ENCODE data around the gene PAPOLG. TPM values are rescaled to one million over a fixed set of nuclear protein-coding genes. Genes with fewer than 3 reads are reported as not detected.

Gene PAPOLG
- total RNA-seq, result 10 to 100 TPM in 3 of 4 donors, 1 to 10 TPM in 1; 7.7 to 32.1 (median 15.0) TPM

GRCh38 chr2:60756097-60757087, at the start of gene PAPOLG:
PAPOLG (plus strand) TSS chr2:60756268; CDS start chr2:60756479, 211 bp downstream.
- H3K36me3 ChIP-seq, result no peaks in the 10 kb centered on the region
- H3K4me3 ChIP-seq, result peak within 1 kb of the TSS; percentile 85 to 99
- TF ChIP-seq, protein P1, sequence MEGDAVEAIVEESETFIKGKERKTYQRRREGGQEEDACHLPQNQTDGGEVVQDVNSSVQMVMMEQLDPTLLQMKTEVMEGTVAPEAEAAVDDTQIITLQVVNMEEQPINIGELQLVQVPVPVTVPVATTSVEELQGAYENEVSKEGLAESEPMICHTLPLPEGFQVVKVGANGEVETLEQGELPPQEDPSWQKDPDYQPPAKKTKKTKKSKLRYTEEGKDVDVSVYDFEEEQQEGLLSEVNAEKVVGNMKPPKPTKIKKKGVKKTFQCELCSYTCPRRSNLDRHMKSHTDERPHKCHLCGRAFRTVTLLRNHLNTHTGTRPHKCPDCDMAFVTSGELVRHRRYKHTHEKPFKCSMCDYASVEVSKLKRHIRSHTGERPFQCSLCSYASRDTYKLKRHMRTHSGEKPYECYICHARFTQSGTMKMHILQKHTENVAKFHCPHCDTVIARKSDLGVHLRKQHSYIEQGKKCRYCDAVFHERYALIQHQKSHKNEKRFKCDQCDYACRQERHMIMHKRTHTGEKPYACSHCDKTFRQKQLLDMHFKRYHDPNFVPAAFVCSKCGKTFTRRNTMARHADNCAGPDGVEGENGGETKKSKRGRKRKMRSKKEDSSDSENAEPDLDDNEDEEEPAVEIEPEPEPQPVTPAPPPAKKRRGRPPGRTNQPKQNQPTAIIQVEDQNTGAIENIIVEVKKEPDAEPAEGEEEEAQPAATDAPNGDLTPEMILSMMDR (IDR thresholded peaks at IDR 0.05), result no peak
- peak; percentile 65 to 83 for TF ChIP-seq POLR2A (IDR thresholded peaks at IDR 0.05)
- H3K27ac ChIP-seq, result peak within 1 kb of the TSS; percentile 93 to 96
- peak; percentile 95 to 96 for DNase-seq
- no peaks in the 10 kb centered on the region for H3K4me1 ChIP-seq
- no peaks in the 10 kb centered on the region for H3K27me3 ChIP-seq
- no peaks in the 10 kb centered on the region for H3K9me3 ChIP-seq
- intact Hi-C loops (cut with DNase I; ENCODE audit: low total_unique reads), result no loop called here

DNA sequence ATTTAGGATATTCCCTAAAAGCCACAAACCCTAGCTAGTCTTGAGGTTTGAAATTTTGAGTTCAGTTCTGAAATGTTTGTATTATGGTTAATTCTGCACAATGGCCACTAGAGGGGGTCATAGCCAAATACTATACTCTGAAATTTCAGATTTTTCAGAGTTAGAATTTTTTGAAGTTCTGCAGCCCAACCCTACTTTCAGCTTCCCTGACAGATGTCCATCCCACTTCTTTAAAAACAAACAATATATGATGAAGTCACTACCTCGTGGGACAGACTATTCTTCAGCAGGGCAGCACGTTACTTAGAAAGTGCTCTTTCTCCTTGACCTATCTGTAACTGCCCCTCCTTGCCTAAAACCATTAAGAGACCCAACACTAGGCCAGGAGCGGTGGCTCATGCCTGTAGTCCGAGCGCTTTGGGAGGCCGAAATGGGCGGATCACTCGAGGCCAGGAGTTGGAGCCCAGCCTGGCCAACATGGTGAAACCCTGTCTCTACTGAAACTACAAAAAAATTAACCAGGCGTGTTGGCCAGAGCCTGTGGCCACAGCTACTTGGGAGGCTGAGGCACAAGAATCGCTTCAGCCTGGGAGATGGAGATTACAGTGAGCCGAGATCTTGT, 48.2 kb upstream of the PAPOLG start:
- intact Hi-C loops (cut with DNase I; ENCODE audit: low total_unique reads), result loop anchor here (5.0 kb wide), 1 partner anchor 289 kb away; no protein-coding TSS in a partner anchor
- no peaks in the 10 kb centered on the region for H3K4me1 ChIP-seq

GRCh38 chr2:60708630-60709320, 47.3 kb upstream of the PAPOLG start:
- Histone ChIP-seq H3K27ac (no peak overlapping the region), H3K27me3 (no peaks in the 10 kb centered on the region), H3K36me3 (no peaks in the 10 kb centered on the region), H3K9me3 (no peaks in the 10 kb centered on the region), H3K4me1 (no peaks in the 10 kb centered on the region), H3K4me3 (no peak overlapping the region)
- no peak for DNase-seq
- TF ChIP-seq, protein P1 (IDR thresholded peaks at IDR 0.05), result no peak
- no peak for TF ChIP-seq POLR2A (IDR thresholded peaks at IDR 0.05)
- intact Hi-C loops (cut with DNase I; ENCODE audit: low total_unique reads), result loop anchor here (5.0 kb wide), 1 partner anchor 289 kb away; no protein-coding TSS in a partner anchor

More for the DNA sequence above, 48.2 kb upstream of the PAPOLG start:
- H3K27me3 ChIP-seq, result no peaks in the 10 kb centered on the region
- H3K36me3 ChIP-seq, result no peaks in the 10 kb centered on the region
- H3K27ac ChIP-seq, result no peak overlapping the region
- no peaks in the 10 kb centered on the region for H3K9me3 ChIP-seq
- no peak overlapping the region for H3K4me3 ChIP-seq
- TF ChIP-seq, protein P1 (IDR thresholded peaks at IDR 0.05), result peak; percentile 55 to 69 (median 64)
- TF ChIP-seq POLR2A (IDR thresholded peaks at IDR 0.05), result no peak
- no peak for DNase-seq

DNA sequence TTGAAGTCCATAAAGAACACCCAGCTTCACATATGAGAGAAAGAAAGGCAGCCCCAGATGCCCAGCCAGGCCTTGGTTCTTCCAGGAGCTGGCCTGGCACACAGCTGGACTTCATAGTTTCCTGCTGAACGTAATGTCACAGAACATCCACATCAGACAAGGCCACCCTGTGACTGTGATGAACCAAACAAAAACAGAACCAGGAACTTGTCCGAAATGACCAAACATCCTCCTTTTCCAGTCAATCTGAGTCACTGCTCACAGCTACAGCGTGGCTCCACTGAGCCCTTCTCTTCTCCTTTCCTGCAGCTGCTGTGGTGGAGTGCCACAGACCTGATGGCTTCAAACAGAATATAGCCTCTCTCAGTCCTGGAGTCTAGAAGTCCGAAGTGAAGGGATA, 45.4 kb upstream of the PAPOLG start:
- Histone ChIP-seq H3K27me3 (no peaks in the 10 kb centered on the region), H3K9me3 (no peaks in the 10 kb centered on the region), H3K27ac (no peak overlapping the region), H3K4me1 (no peaks in the 10 kb centered on the region), H3K36me3 (no peaks in the 10 kb centered on the region), H3K4me3 (no peak overlapping the region)
- intact Hi-C loops (cut with DNase I; ENCODE audit: low total_unique reads), result no loop called here
- TF ChIP-seq, protein P1 (IDR thresholded peaks at IDR 0.05), result no peak
- TF ChIP-seq POLR2A (IDR thresholded peaks at IDR 0.05), result no peak
- DNase-seq, result no peak
